ENCODE data around the gene SCG3. TPM values are rescaled to one million over a fixed set of nuclear protein-coding genes. Genes with fewer than 3 reads are reported as not detected.

The SCG3 gene
- total RNA-seq, 1 experiment from 2014 or later = 32.1 TPM

GRCh38 chr15:51735228-51736010 is 54.1 kb downstream of the SCG3 start:
- ChIA-PET CTCF (interaction anchor here (1.1 kb wide), 1 partner anchor 41 kb away, joined by 3 read pairs; no protein-coding TSS in a partner anchor), POLR2A (no interaction called here)
- no peak overlapping the region for H3K27ac Mint-ChIP-seq
- TF ChIP-seq FOXP1 (CRISPR knock-in tag; IDR thresholded peaks at IDR 0.05; ENCODE audit: borderline replicate concordance) (no peak), IRF2 (CRISPR knock-in tag; IDR thresholded peaks at IDR 0.05; ENCODE audit: borderline replicate concordance, low read depth) (no peak), ARID4B (CRISPR knock-in tag; IDR thresholded peaks at IDR 0.05; ENCODE audit: borderline replicate concordance) (no peak), PRDM15 (CRISPR knock-in tag; IDR thresholded peaks at IDR 0.05) (no peak), ZNF317 (CRISPR knock-in tag; IDR thresholded peaks at IDR 0.05; ENCODE audit: borderline replicate concordance, low read depth) (no peak), ATF1 (CRISPR knock-in tag; IDR thresholded peaks at IDR 0.05) (no peak), ZNF263 (CRISPR knock-in tag; IDR thresholded peaks at IDR 0.05; ENCODE audit: low read depth) (no peak), ETV6 (CRISPR knock-in tag; IDR thresholded peaks at IDR 0.05) (no peak), NR2C2 (CRISPR knock-in tag; IDR thresholded peaks at IDR 0.05) (no peak), RELA (CRISPR knock-in tag; IDR thresholded peaks at IDR 0.05; ENCODE audit: borderline replicate concordance) (no peak), FOXK1 (CRISPR knock-in tag; IDR thresholded peaks at IDR 0.05) (no peak), ATF2 (CRISPR knock-in tag; IDR thresholded peaks at IDR 0.05; ENCODE audit: borderline replicate concordance, low read depth) (no peak), NFATC4 (CRISPR knock-in tag; IDR thresholded peaks at IDR 0.05) (no peak), ZBTB21 (CRISPR knock-in tag; IDR thresholded peaks at IDR 0.05; ENCODE audit: borderline replicate concordance) (no peak), ZNF138 (CRISPR knock-in tag; conservative IDR thresholded peaks at IDR 0.05) (no peak), NR3C1 (CRISPR knock-in tag; conservative IDR thresholded peaks at IDR 0.05; ENCODE audit: low read depth) (no peak)
- no peaks in the 10 kb centered on the region for H3K36me3 Mint-ChIP-seq
- H3K9me3 Mint-ChIP-seq = no peaks in the 10 kb centered on the region
- ATAC-seq = no peak
- no peak overlapping the region for H3K4me3 Mint-ChIP-seq
- no peak for DNase-seq (ENCODE audit: low spot score)
- H3K4me1 Mint-ChIP-seq = peaks cover 24% of the 10 kb centered on the region
- peaks cover 44% of the 10 kb centered on the region for H3K27me3 Mint-ChIP-seq (ENCODE audit: low read depth)

All from WTC11 (cell line).